Gastrocnemius medialis (tissue), 4 donors: Measurements from ENCODE around the gene FKBP10.

Source experiments
- POLR2A ChIP-seq, 2 donors: fragments of 450-650 bp; IDR thresholded peaks; one replicate each; pipeline ENCODE4 v1.6.1; 2017; ENCODE audit warnings: antibody characterized with exemption in 2 of 2, mild to moderate bottlenecking in 2 of 2, moderate library complexity in 2 of 2
- TF ChIP-seq, protein P1 (sequence below), 5 experiments: fragments of 450-650 bp in 3 of 5; fragments of 200-600 bp in 2 of 5; sonication (generic) in 2 of 5; IDR thresholded peaks in 4 of 5; conservative IDR thresholded peaks in 1 of 5; 1 replicate in 4 of 5; 2 replicates in 1 of 5; pipeline ENCODE4 v1.5.1; 2016 to 2019; ENCODE audit warnings: antibody characterized with exemption in 5 of 5, mild to moderate bottlenecking in 3 of 5, moderate library complexity in 3 of 5

DNA sequence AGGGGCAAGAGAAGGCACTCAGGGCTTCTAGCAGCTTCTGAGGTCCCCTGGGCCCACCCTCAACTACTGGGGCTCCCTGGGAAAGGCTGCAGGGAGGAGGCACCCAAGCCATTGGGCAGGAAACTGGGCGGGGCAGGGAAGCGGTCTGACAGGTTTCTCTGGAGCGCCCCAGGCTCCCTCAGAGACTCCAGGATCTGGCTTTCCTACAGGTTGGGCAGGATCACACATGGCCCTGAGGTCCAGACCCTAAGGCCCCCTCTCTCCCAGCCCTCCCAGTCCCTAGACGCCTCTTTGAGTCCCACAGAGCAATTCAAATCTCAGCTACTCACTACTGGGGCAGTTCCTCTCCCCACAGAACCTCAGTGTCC, 40.6 kb upstream of the FKBP10 start:
- TF ChIP-seq POLR2A (IDR thresholded peaks at IDR 0.05): no peak
- TF ChIP-seq, protein P1, sequence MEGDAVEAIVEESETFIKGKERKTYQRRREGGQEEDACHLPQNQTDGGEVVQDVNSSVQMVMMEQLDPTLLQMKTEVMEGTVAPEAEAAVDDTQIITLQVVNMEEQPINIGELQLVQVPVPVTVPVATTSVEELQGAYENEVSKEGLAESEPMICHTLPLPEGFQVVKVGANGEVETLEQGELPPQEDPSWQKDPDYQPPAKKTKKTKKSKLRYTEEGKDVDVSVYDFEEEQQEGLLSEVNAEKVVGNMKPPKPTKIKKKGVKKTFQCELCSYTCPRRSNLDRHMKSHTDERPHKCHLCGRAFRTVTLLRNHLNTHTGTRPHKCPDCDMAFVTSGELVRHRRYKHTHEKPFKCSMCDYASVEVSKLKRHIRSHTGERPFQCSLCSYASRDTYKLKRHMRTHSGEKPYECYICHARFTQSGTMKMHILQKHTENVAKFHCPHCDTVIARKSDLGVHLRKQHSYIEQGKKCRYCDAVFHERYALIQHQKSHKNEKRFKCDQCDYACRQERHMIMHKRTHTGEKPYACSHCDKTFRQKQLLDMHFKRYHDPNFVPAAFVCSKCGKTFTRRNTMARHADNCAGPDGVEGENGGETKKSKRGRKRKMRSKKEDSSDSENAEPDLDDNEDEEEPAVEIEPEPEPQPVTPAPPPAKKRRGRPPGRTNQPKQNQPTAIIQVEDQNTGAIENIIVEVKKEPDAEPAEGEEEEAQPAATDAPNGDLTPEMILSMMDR (IDR thresholded peaks at IDR 0.05 in 4 of 5, conservative IDR thresholded peaks at IDR 0.05 in 1 of 5): no peak
